Muscle layer of colon (tissue), 2 donors: ENCODE results near the gene MCM8.

ENCODE experiments used
- H3K27ac ChIP-seq: one replicate; pipeline ENCODE4 v1.7.0; 2013; ENCODE audit warnings: low read depth, mild to moderate bottlenecking, low read length, moderate library complexity
- H3K27me3 ChIP-seq, 2 donors: one replicate each; pipeline ENCODE4 v1.7.0; 2013; ENCODE audit warnings: low read length in 2 of 2, mild to moderate bottlenecking in 2 of 2; ENCODE audit not compliant: insufficient read depth in 2 of 2, control insufficient read depth in 1 of 2
- H3K36me3 ChIP-seq: one replicate; pipeline ENCODE4 v1.7.0; 2013; ENCODE audit warnings: mild to moderate bottlenecking, low read length; ENCODE audit not compliant: insufficient read depth
- H3K4me1 ChIP-seq: one replicate; pipeline ENCODE4 v1.7.0; 2013; ENCODE audit warnings: mild to moderate bottlenecking, low read length; ENCODE audit not compliant: insufficient read depth
- H3K4me3 ChIP-seq, 2 donors: one replicate each; pipeline ENCODE4 v1.7.0; 2013; ENCODE audit warnings: low read length in 2 of 2, low read depth in 1 of 2, mild to moderate bottlenecking in 1 of 2, moderate library complexity in 1 of 2
- H3K9ac ChIP-seq: one replicate; pipeline ENCODE4 v1.7.0; 2013; ENCODE audit warnings: low read length
- H3K9me3 ChIP-seq: one replicate; pipeline ENCODE4 v1.7.0; 2013; ENCODE audit warnings: mild to moderate bottlenecking, low read length
- donor health status: abdominal sarcoma.
- donor health status: Adenocarcinoma of cecum.

Gene MCM8

GRCh38 chr20:6007529-6008103 is 57.2 kb downstream of the MCM8 start:
- Histone ChIP-seq H3K27me3 (no peaks in the 10 kb centered on the region), H3K4me1 (peaks cover 17% of the 10 kb centered on the region), H3K4me3 (peak overlapping the region in 1 of 2 donors; percentile 69), H3K9ac (peak overlapping the region; percentile 68), H3K27ac (no peak overlapping the region), H3K36me3 (peaks cover 17% of the 10 kb centered on the region), H3K9me3 (no peaks in the 10 kb centered on the region)

GRCh38 chr20:6008254-6008653 is 57.8 kb downstream of the MCM8 start:
- no peak overlapping the region for H3K4me3 ChIP-seq
- H3K36me3 ChIP-seq, result peaks cover 19% of the 10 kb centered on the region
- H3K9me3 ChIP-seq, result no peaks in the 10 kb centered on the region
- no peaks in the 10 kb centered on the region for H3K27me3 ChIP-seq
- H3K27ac ChIP-seq, result no peak overlapping the region
- H3K4me1 ChIP-seq, result peaks cover 17% of the 10 kb centered on the region
- no peak overlapping the region for H3K9ac ChIP-seq

- Histone ChIP-seq H3K9me3 (no peaks in the 10 kb centered on the region), H3K4me1 (peaks cover 13% of the 10 kb centered on the region), H3K36me3 (peaks cover 31% of the 10 kb centered on the region), H3K27me3 (no peaks in the 10 kb centered on the region), H3K9ac (no peak overlapping the region), H3K27ac (no peak overlapping the region), H3K4me3 (no peak overlapping the region)
These were observed 61.7 kb downstream of the MCM8 start for GRCh38 chr20:6012179-6012578.

GRCh38 chr20:6014017-6014416 is 63.6 kb downstream of the MCM8 start:
- H3K27me3 ChIP-seq, result no peaks in the 10 kb centered on the region
- H3K9ac ChIP-seq, result no peak overlapping the region
- no peak overlapping the region for H3K27ac ChIP-seq
- H3K4me3 ChIP-seq, result no peak overlapping the region
- no peaks in the 10 kb centered on the region for H3K9me3 ChIP-seq
- no peaks in the 10 kb centered on the region for H3K4me1 ChIP-seq
- H3K36me3 ChIP-seq, result peaks cover 31% of the 10 kb centered on the region

GRCh38 chr20:6014957-6015356 is 64.5 kb downstream of the MCM8 start:
- peaks cover 28% of the 10 kb centered on the region for H3K36me3 ChIP-seq
- H3K4me1 ChIP-seq, result no peaks in the 10 kb centered on the region
- H3K9me3 ChIP-seq, result no peaks in the 10 kb centered on the region
- H3K27ac ChIP-seq, result no peak overlapping the region
- no peaks in the 10 kb centered on the region for H3K27me3 ChIP-seq
- H3K9ac ChIP-seq, result no peak overlapping the region
- H3K4me3 ChIP-seq, result no peak overlapping the region

- no peaks in the 10 kb centered on the region for H3K4me1 ChIP-seq
- no peaks in the 10 kb centered on the region for H3K9me3 ChIP-seq
- H3K4me3 ChIP-seq, result no peak overlapping the region
- H3K27ac ChIP-seq, result no peak overlapping the region
- H3K9ac ChIP-seq, result no peak overlapping the region
- H3K36me3 ChIP-seq, result peaks cover 14% of the 10 kb centered on the region
- no peaks in the 10 kb centered on the region for H3K27me3 ChIP-seq
These were observed 67.0 kb downstream of the MCM8 start for GRCh38 chr20:6017467-6017866.

- Histone ChIP-seq H3K4me3 (no peak overlapping the region), H3K27ac (no peak overlapping the region), H3K27me3 (no peaks in the 10 kb centered on the region), H3K9me3 (no peaks in the 10 kb centered on the region), H3K9ac (no peak overlapping the region), H3K36me3 (peaks cover 14% of the 10 kb centered on the region), H3K4me1 (no peaks in the 10 kb centered on the region)
These were observed 67.4 kb downstream of the MCM8 start for GRCh38 chr20:6017880-6018279.

- Histone ChIP-seq H3K4me1 (no peaks in the 10 kb centered on the region), H3K27ac (no peak overlapping the region), H3K36me3 (peaks cover 25% of the 10 kb centered on the region), H3K4me3 (no peak overlapping the region), H3K27me3 (no peaks in the 10 kb centered on the region), H3K9me3 (no peaks in the 10 kb centered on the region), H3K9ac (no peak overlapping the region)
These were observed 74.3 kb downstream of the MCM8 start for GRCh38 chr20:6024768-6025167.

GRCh38 chr20:6026051-6026450 is 75.6 kb downstream of the MCM8 start:
- peaks cover 25% of the 10 kb centered on the region for H3K36me3 ChIP-seq
- no peak overlapping the region for H3K27ac ChIP-seq
- H3K9ac ChIP-seq, result no peak overlapping the region
- no peaks in the 10 kb centered on the region for H3K4me1 ChIP-seq
- H3K4me3 ChIP-seq, result no peak overlapping the region
- H3K27me3 ChIP-seq, result no peaks in the 10 kb centered on the region
- H3K9me3 ChIP-seq, result no peaks in the 10 kb centered on the region

GRCh38 chr20:6028818-6029217 is 78.4 kb downstream of the MCM8 start:
- Histone ChIP-seq H3K36me3 (peaks cover 28% of the 10 kb centered on the region), H3K4me1 (no peaks in the 10 kb centered on the region), H3K4me3 (no peak overlapping the region), H3K9me3 (no peaks in the 10 kb centered on the region), H3K27ac (no peak overlapping the region), H3K27me3 (no peaks in the 10 kb centered on the region), H3K9ac (no peak overlapping the region)

- Histone ChIP-seq H3K27me3 (no peaks in the 10 kb centered on the region), H3K36me3 (peaks cover 28% of the 10 kb centered on the region), H3K27ac (no peak overlapping the region), H3K4me1 (no peaks in the 10 kb centered on the region), H3K4me3 (no peak overlapping the region), H3K9ac (no peak overlapping the region), H3K9me3 (no peaks in the 10 kb centered on the region)
These were observed 79.1 kb downstream of the MCM8 start for GRCh38 chr20:6029538-6029937.

- H3K4me1 ChIP-seq, result no peaks in the 10 kb centered on the region
- no peaks in the 10 kb centered on the region for H3K9me3 ChIP-seq
- no peak overlapping the region for H3K4me3 ChIP-seq
- H3K27me3 ChIP-seq, result no peaks in the 10 kb centered on the region
- no peak overlapping the region for H3K9ac ChIP-seq
- H3K36me3 ChIP-seq, result peaks cover 24% of the 10 kb centered on the region
- no peak overlapping the region for H3K27ac ChIP-seq
These were observed 80.1 kb downstream of the MCM8 start for GRCh38 chr20:6030453-6031080.
